ENCODE measurements around the gene STAP2.

The STAP2 gene

GRCh38 chr19:4370418-4371041, 31.9 kb upstream of the STAP2 start:
- no peak for DNase-seq

GRCh38 chr19:4369888-4370260, 31.2 kb upstream of the STAP2 start:
- peak; percentile 86 for DNase-seq

- peak; percentile 95 for DNase-seq
Observed at GRCh38 chr19:4369109-4369887, 30.7 kb upstream of the STAP2 start.

GRCh38 chr19:4368128-4368820, 29.6 kb upstream of the STAP2 start:
- peak; percentile 22 for DNase-seq

GRCh38 chr19:4367781-4368127, 29.1 kb upstream of the STAP2 start:
- peak; percentile 11 for DNase-seq

GRCh38 chr19:4367336-4367723, 28.7 kb upstream of the STAP2 start:
- DNase-seq, result no peak

- DNase-seq, result no peak
Observed at GRCh38 chr19:4366666-4367335, 28.2 kb upstream of the STAP2 start.

GRCh38 chr19:4365791-4366665, 27.4 kb upstream of the STAP2 start:
- DNase-seq, result no peak

GRCh38 chr19:4365341-4365740, 26.7 kb upstream of the STAP2 start:
- DNase-seq, result no peak

GRCh38 chr19:4363571-4364304, 25.1 kb upstream of the STAP2 start:
- DNase-seq, result no peak

GRCh38 chr19:4362831-4363545, 24.4 kb upstream of the STAP2 start:
- DNase-seq, result no peak

- no peak for DNase-seq
Observed at GRCh38 chr19:4362101-4362828, 23.6 kb upstream of the STAP2 start.

- DNase-seq, result no peak
Observed at GRCh38 chr19:4361152-4362046, 22.8 kb upstream of the STAP2 start.

- DNase-seq, result no peak
Observed at GRCh38 chr19:4360641-4361151, 22.1 kb upstream of the STAP2 start.

- DNase-seq, result no peak
Observed at GRCh38 chr19:4360081-4360569, 21.5 kb upstream of the STAP2 start.

- DNase-seq, result no peak
Observed at GRCh38 chr19:4359627-4360000, 21.0 kb upstream of the STAP2 start.

- no peak for DNase-seq
Observed at GRCh38 chr19:4358709-4359626, 20.3 kb upstream of the STAP2 start.

GRCh38 chr19:4357921-4358326, 19.3 kb upstream of the STAP2 start:
- no peak for DNase-seq
